Hepatocyte (in vitro differentiated cells): Measurements from ENCODE around the gene MYBPC3.
"Not testable (repeated sequence)": the region's sequence is repeated elsewhere in the genome, so short reads cannot be mapped to it uniquely, and the experiment has no call there.

Experiments used
- CTCF ChIP-seq: fragments of 200-600 bp; sonication (generic); IDR thresholded peaks from 2 replicates; pipeline ENCODE4 v1.5.1; 2016; ENCODE audit warnings: antibody characterized with exemption, mild to moderate bottlenecking; ENCODE audit not compliant: poor library complexity
- EZH2 ChIP-seq: fragments of 200-600 bp; sonication (generic); IDR thresholded peaks from 2 replicates; pipeline ENCODE4 v1.6.1; 2016; ENCODE audit warnings: antibody characterized with exemption, mild to moderate bottlenecking, borderline replicate concordance
- EZH2phosphoT487 ChIP-seq: fragments of 200-600 bp; sonication (generic); IDR thresholded peaks from one replicate; pipeline ENCODE4 v1.6.1; 2018; ENCODE audit warnings: antibody characterized with exemption, mild to moderate bottlenecking, low read depth, moderate library complexity; ENCODE audit not compliant: unreplicated experiment, severe bottlenecking

- TF ChIP-seq CTCF, EZH2phosphoT487, EZH2: not testable (repeated sequence)
These were observed 36.0 kb downstream of the MYBPC3 start for GRCh38 chr11:47316501-47316900.
